ENCODE data around the gene PKIB.
"Not testable (repeated sequence)": the region's sequence is repeated elsewhere in the genome, so short reads cannot be mapped to it uniquely, and the experiment has no call there.

The PKIB gene

DNA sequence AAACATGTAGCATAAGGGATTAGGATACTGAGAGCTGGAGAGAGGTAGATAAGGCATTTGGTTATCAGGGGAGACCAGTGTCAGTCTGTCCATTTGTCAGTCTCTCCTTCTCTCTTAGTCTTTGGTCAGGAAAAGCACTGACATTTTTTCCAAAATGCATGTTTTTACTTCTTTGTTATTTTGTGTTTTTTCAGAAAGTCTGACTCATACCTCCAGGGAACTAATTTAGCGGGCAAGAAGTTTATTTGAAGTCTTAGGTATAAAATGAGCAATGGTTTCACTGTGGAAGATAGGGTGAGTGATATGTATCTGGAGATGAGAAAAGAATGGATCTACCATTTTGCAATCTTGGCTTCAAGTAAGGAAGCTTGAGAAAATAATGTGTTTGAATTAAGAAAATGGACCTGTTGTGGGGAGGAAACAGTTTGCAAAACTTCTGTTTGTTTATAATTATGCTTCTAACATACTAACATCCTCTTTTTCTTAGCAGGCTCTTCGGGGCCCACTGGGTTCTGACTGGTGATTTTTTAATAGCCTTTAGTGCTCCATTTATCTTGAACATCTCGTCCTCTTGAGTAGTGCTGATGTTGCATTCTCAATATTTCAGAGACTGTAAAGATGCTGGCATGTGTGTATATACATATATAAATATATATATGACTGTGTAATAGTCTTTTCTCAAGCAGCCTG, 102.4 kb downstream of the PKIB start:
- no peak for DNase-seq

GRCh38 chr6:122713138-122713537, 102.9 kb downstream of the PKIB start:
- DNase-seq, result no peak

GRCh38 chr6:122714059-122714458, 103.9 kb downstream of the PKIB start:
- no peak for DNase-seq

DNA sequence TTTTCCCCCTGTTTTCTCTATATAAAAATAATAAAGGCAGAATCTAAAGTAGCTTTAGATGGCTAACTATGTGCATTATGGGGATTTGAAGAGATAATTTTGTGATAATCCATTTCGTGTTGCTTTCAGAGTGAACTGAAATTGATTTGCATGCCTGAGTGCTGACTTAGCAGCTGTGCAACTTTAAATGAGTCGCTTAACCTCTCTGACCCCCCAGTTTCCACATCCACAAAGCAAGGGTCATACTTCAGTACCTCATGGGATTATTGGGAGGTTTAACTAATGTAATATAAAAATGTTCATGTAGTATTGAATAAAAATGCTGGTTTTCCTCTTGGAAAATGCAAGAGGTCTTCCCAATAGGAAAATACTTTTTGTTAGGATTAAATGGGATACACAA, 105.5 kb downstream of the PKIB start:
- DNase-seq, result no peak

DNA sequence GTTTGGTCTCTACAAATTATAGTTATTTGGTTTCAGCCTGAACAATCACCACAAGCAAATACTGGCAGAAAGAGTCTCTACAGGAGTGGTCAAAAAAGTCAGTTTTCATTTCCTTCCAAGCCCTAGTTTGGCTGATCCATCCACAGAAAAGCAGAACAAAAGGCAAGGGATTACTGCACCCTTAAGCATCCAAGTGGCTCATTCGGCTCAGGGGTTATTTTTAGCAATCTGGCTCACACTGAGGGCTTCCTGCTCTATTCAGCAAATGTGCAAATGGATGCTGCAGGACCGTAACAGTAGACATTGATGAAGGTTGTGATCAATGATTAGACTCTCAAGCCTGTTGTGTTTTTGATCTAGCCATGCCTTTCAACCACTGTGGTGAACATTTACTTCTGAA, 107.1 kb downstream of the PKIB start:
- DNase-seq, result no peak

DNA sequence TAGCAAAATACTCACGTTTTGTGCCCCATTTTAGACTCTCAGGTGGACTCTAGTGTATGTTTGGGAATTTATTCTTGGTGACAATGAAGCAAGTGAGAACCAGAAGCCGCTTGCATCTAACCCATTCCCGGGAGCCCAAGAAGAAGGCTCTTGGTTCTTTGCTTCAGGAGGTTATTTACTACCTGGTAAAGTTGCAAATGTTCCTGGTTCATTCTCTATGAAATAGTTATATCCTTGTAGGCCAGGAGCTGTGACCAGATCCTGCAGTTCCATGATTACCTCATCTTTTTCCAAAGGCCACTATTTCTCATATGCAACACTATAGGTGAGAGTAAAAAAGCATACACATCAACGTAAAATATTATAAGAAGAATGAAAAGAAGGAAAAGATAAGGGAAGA, 108.4 kb downstream of the PKIB start:
- no peak for DNase-seq

- no peak for DNase-seq
Observed at GRCh38 chr6:122719176-122719575, 109.0 kb downstream of the PKIB start.

- DNase-seq, result no peak
Observed at GRCh38 chr6:122722746-122723145, 112.5 kb downstream of the PKIB start.

GRCh38 chr6:122726649-122727048, 116.4 kb downstream of the PKIB start:
- DNase-seq, result no peak

DNA sequence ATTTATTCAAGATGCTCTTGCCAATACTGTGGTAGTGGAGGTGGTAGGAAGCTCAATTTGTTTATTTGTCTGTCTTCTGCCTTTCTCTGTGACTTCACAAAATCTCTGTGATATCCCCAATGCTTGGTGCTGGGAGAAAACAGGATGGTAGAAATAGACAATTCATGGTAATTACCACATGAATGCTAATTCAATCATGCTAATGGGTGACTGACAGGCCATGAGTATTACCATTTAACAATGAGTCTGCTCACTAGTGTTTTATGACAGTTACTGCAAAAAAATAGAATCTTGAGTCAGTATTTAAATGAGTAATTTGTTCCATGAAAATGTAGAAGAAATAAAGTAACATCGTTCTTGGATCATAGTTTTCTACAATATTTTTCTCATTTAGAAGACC, 117.0 kb downstream of the PKIB start:
- no peak for DNase-seq

GRCh38 chr6:122730334-122730733, 120.1 kb downstream of the PKIB start:
- no peak for DNase-seq

- DNase-seq, result no peak
Observed at GRCh38 chr6:122730775-122731386, 120.7 kb downstream of the PKIB start.

GRCh38 chr6:122733259-122733658, 123.1 kb downstream of the PKIB start:
- no peak for DNase-seq

DNA sequence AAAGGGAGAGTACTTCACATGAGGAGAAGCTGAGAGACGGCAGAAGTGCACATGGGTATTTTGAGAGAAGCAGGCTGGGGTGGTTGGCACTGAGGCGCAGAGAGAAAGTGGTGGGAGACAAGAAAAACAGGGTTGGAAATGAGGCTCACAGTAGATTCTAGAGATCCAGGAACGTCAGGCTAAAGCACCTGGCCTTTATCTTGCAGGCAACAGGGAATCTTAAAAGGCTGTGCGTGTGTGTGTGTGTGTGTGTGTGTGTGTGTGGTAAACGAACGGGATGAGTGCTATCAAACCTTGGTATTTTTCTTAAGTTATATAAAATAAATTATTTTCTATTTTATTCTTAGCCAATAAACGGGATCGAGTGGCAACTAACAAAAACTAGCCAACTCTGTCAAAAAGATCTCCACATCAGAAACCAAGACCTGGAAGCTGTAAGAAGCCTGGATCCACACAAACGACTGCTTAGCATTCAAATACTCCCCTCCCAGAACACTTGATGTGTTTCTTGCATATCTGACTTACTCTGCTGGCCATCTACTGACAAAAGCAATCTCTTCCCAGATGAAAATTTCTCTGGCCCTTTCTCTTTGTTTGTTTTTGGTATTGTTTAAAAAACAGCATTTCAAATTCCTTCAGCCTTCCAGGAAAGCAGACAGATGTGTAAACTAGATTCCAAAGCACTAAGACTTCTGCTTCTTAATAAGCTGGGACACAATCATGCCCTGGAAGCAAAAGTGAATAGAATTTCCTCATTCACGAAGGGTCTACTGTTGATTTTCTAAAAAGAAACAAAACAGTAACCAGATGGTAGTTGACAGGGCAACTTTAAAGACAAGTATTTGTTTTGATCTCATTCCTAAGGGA, 124.6 kb downstream of the PKIB start:
- DNase-seq, result no peak

DNA sequence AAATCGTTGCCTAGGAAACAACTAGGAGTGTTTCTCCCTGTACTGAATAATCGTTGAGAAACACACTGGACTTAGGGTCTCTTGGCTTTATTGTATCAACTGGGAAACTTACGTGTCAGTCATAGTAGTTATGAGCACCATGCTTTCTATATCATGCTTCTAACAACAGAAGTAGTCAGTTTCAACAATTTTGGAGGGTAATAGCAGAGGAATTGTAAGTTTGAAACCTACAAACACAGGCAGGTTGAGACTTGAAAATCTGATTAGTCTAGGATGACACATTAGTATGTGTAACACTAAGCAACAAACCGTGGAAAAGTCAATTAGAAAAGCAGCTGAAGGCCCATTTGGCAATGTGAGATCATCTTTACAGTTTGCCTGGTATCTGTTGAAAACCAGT, 125.4 kb downstream of the PKIB start:
- no peak for DNase-seq

DNA sequence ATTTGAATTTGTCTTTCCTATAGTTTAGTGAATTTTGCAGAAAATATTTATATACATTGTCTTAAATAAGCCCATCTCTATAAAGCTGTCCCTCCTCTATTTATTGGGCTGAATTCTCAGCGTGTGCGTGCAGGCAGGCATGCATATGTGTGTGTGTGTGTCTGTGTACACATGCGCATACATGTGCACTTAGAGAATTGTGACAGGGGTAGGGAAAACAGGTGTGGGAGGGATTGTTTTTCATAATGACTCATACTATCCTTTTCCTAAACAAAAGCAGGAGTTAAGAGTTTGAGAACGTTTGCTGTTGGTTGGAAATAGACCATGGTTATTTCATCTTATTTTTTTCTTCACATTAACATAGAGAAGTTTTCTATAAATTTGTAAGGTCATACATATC, 126.0 kb downstream of the PKIB start:
- DNase-seq, result no peak

DNA sequence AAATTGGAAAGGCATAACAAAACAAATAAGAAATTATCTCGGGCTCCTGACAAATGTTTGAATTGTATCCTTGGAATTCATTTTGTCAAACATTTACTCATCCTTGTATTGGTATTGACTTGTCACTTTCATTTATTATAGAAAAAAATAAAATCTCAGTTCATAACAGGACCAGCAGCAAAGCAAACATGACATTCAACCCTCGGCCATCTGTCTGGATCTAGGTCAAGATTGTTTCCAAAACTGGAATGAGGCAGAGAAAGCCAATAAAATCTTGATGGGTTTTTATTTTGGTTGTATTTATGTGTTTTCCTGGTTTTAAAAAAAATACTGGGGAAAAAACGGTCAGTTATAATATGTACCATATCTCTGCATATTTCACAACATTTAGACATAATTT, 126.4 kb downstream of the PKIB start:
- DNase-seq, result no peak

DNA sequence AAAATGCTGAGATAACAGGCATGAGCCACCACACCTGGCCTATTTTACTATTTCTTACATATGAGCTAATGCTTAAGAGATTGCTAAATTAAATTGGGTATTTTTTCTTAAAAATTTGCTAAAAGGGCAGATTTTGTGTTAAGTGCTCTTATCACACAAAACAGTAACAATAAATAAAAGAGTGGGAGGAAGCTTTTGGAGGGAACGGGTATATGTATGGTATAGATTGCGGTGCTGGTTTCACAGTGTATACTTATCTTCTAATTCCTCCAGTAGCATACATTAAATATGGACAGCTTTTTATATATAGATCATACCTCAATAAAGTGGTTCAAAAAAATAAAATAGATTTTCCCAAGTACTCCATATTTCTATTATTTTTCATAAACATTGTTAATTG, 129.9 kb downstream of the PKIB start:
- no peak for DNase-seq

GRCh38 chr6:122740936-122741335, 130.7 kb downstream of the PKIB start:
- DNase-seq, result no peak

GRCh38 chr6:122744247-122744646, 134.0 kb downstream of the PKIB start:
- DNase-seq, result not testable (repeated sequence)

- not testable (repeated sequence) for DNase-seq
Observed at GRCh38 chr6:122744856-122745255, 134.7 kb downstream of the PKIB start.

DNA sequence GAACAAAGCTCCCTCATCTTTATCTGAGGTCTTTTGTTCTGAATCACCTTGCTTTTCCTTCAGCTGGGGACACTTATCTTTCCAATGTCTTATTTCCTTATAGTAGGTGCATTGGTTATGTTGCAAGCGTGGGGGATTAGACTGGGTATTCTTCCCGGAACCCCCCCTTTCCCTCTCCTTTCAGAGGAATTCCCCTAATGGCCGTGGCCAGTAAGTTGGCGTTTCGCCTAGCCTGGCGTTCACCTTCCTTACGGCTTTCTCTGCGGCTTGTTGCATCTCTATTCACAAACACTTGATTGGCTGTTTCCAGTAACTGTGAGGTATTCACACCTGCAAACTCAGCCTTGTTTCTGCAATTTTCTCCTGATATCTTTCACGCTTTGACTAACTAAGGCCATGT, 136.5 kb downstream of the PKIB start:
- DNase-seq, result no peak

- no peak for DNase-seq
Observed at GRCh38 chr6:122747573-122747972, 137.4 kb downstream of the PKIB start.

DNA sequence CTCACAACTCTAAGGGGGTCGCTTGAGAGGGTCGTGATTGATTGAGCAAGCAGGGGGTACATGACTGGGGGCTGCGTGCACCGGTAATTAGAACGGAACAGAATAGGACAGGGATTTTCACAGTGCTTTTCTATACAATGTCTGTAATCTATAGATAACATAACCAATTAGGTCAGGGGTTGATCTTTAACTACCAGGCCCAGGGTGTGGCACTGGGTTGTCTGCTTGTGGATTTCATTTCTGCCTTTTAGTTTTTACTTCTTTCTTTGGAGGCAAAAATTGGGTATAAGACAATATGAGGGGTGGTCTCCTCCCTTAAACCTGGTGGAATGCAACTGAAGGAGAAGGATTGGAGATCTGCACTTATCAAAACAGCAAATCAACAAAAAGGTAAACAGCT, 138.7 kb downstream of the PKIB start:
- not testable (repeated sequence) for DNase-seq

All from activated effector memory CD4-positive, alpha-beta T cell treated with Interleukin-2 at 50 U/mL for 16 hours (primary cell).